Endothelial cell of hepatic sinusoid (primary cell): ENCODE measurements around the gene TYRP1.

Source experiments
- in situ Hi-C: cut with HindIII; loops from 2 replicates; pipeline ENCODE4 v1.10.0; 2017; ENCODE audit warnings: low sequenced_read_pairs

TYRP1 gene

GRCh38 chr9:12730198-12730597, 37.0 kb downstream of the TYRP1 start:
- in situ Hi-C loops, result no loop called here

DNA sequence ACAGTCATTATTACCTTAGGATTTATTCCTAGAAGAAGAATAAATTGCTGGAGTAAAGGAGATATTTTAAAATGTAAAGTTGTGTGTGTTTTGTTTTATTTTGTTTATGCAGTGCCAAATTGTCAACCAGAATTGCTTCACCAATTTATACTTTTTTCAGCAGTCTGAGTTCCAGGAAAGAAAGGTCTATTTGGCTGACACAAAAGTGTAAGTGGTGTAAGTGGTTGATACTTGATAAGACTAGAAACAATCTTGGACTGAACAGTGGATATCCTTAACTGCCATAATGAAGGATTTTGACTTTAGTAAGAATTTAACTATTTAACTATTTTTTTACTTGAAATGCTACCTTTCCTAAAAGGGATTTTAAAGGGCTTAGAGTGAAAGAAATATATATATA, 37.7 kb downstream of the TYRP1 start:
- in situ Hi-C loops, result no loop called here

DNA sequence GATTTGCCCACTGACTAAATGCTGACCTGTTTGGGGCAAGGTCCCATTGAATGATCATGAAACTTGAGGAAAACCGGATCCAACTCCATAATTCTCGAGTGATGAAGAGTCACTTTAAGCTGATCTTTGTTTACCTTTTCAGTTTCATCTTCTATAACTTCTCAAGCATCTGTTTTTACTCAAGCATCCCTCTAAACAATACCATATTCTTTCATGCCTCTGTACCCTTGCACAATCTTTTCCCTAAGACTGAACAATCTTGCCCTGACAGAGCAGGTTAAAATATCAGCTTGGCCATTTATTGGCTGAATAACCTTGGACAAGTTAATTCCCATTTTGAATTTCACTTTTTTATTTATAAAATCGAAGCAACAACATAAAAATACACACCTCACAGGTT, 39.8 kb downstream of the TYRP1 start:
- in situ Hi-C loops, result no loop called here

GRCh38 chr9:12735665-12736064, 42.5 kb downstream of the TYRP1 start:
- in situ Hi-C loops, result no loop called here

- in situ Hi-C loops, result no loop called here
Observed at GRCh38 chr9:12737871-12738270, 44.7 kb downstream of the TYRP1 start.

GRCh38 chr9:12739014-12739652, 45.9 kb downstream of the TYRP1 start:
- in situ Hi-C loops, result no loop called here

GRCh38 chr9:12740845-12741244, 47.7 kb downstream of the TYRP1 start:
- in situ Hi-C loops, result no loop called here

DNA sequence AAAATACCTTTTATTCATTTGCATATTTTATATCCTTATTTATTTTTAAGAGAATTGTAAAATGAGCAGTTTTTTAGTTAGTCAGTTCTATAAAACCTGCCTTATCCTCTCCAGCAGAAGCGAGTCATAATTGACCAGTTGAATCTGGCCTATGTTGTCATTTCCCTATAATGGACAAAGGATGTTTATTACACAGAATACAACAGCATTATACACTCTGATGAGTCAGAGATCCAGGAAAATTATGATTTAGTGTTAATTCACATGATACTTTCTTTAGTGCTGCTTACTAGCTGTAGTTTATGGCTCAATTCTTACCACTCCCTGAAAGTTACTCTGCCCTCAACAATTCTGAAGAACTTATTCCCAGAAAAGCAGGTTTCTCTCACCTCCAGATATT, 54.8 kb downstream of the TYRP1 start:
- in situ Hi-C loops, result no loop called here

DNA sequence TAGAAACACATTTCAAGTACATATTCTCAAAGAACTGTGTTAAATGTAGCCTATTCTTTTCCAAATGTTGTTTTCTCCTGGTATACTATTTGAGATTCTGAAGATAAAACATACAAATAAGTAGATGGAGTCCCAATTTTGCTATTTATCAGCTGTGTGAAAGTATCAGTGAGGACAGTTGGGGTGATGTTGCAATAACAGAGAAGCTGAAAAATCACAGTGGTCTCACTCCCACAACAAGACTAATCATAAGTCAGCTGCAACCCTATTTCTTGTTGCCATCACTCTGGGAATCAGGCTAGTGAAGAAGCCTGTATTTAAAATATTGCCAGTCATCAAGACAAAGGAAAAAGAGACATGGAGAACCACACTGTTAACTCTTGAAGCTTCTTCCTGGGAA, 55.8 kb downstream of the TYRP1 start:
- in situ Hi-C loops, result no loop called here

DNA sequence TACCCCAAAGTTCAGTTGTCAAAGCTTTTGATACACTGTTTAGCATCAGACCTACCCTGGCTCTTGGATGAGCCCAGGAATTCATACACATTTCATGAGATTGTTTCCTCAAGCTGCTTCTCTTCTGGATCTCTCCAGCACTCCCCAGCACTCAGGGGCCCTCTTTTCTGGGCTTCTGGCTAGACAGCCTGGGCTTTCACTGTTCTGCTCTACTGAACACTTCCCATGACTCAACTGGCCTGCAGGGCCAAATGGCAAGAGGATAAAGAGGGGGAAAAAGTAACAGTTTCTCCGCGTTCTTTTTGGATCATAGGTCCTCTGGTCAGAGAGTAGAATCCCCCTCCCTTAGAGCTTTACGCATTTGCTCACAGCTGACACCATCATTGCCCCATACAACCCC, 60.7 kb downstream of the TYRP1 start:
- in situ Hi-C loops, result no loop called here

DNA sequence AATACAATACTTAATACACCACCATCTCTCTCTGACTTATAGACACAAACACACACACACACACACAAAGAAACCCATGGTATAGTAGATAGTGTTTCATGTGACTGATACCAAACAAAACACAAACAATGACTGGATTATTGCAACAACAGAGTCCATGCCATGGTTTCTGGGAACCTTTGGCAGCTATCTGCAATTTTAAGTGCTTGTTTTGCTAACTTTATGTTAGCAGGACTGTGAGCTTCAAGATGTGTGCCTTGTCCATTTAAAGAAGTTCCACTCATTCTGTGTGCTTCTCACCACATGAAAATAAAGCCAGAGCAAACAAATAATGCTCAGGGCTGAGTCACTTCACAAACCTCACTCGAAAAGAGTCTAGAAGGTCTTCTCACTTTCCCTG, 66.6 kb downstream of the TYRP1 start:
- in situ Hi-C loops, result no loop called here
